ENCODE measurements around the gene KLF16. TPM values are rescaled to one million over a fixed set of nuclear protein-coding genes. Genes with fewer than 3 reads are reported as not detected.

Gene KLF16
- total RNA-seq, 4 donors from 2014 or later, result 2.4 to 3.4 (median 2.9) TPM; not detected in 1

DNA sequence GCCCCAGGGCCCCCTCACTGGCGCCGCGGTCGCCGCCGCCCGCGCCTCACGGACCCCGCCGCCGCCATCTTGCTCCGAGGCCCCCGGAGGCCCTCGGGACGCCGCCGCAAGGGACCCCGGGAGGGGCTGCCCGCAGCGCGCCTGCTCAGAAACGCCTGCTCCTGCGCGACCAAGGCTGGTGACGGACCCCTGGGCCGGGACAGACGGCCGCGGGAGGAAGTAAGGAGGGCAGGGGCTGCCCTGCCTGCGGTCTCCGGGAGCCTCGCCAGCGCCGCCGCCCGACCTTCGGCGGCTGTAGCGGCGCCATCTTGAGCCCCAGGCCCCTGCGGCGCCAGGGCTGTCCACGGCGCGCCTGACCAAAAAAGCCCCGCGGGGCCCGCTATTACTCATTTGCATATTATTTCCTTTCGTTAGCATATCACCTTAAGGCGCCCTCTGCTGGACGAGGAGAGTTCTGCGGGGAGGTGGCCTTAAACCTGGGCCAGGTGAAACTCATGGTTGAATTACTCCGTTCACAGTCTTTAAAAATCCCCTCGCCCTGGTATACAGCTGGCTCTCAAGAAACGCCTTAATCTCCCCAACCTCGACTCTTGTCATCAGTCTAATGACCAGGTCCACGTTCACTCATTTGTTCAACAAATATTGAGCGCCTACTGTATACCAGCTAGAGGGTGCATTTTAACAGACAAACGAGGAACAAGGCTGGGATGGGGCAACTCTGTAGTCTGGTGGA, 14.8 kb downstream of the KLF16 start, which contains the start of gene REXO1:
REXO1 (minus strand) TSS at position 85 of the 733 bp plus-strand sequence. CDS start 125 bp downstream, outside the sequence.
- TF ChIP-seq, protein P1, sequence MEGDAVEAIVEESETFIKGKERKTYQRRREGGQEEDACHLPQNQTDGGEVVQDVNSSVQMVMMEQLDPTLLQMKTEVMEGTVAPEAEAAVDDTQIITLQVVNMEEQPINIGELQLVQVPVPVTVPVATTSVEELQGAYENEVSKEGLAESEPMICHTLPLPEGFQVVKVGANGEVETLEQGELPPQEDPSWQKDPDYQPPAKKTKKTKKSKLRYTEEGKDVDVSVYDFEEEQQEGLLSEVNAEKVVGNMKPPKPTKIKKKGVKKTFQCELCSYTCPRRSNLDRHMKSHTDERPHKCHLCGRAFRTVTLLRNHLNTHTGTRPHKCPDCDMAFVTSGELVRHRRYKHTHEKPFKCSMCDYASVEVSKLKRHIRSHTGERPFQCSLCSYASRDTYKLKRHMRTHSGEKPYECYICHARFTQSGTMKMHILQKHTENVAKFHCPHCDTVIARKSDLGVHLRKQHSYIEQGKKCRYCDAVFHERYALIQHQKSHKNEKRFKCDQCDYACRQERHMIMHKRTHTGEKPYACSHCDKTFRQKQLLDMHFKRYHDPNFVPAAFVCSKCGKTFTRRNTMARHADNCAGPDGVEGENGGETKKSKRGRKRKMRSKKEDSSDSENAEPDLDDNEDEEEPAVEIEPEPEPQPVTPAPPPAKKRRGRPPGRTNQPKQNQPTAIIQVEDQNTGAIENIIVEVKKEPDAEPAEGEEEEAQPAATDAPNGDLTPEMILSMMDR (IDR thresholded peaks at IDR 0.05; ENCODE audit: low read depth), result no peak

DNA sequence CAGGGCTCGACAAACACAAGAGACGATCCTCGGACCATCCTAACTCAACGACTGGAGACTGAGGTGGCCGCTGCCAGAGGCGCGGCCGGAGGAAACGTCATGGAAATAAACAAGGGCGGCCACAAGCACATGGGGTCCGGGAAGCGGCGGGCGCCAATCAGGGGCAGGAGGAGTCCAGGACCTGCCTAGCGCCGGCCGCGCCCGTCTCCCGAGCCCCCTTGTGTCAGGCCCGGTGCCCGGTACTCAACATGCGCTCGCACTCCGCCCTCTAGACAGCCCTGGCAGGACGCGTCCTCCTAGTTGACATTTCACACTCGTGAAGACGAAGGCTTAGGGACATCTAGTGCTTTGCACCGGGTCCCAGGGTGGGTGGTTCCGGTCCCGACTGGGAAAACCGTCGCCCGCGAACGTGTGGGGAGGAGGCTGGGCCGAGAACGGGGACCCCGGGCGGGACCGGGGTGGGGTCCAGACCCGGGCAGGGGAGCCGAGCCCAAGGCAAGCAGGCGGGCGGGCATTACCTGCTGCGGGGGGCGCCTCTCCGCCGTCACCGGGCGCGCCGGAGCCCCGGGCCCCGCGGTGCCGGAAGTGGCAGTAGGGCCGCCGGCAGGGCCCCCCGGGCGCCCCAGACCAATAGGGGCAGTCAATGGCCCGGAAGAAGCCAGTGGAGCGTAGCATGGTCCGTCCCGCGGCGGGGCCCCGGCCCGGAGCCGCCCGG, 15.5 kb downstream of the KLF16 start:
- TF ChIP-seq, protein P1 (IDR thresholded peaks at IDR 0.05; ENCODE audit: low read depth), result no peak

DNA sequence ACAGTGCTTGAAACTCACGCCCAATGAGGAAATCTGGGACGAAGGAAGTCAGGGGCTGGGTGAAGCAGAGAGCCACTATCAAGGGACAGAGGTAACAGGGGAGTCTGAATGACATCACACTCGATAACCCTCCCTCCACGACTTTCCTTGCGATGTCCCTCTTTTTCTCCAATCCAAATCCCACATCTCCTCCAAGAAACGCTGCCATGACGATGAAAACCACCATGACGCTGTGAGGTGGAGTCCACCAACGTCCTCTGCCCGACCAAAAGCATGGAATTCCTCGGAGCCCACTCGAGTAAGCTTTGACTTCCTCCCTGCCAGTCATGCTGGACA, 16.1 kb downstream of the KLF16 start:
- TF ChIP-seq, protein P1 (IDR thresholded peaks at IDR 0.05; ENCODE audit: low read depth), result no peak

DNA sequence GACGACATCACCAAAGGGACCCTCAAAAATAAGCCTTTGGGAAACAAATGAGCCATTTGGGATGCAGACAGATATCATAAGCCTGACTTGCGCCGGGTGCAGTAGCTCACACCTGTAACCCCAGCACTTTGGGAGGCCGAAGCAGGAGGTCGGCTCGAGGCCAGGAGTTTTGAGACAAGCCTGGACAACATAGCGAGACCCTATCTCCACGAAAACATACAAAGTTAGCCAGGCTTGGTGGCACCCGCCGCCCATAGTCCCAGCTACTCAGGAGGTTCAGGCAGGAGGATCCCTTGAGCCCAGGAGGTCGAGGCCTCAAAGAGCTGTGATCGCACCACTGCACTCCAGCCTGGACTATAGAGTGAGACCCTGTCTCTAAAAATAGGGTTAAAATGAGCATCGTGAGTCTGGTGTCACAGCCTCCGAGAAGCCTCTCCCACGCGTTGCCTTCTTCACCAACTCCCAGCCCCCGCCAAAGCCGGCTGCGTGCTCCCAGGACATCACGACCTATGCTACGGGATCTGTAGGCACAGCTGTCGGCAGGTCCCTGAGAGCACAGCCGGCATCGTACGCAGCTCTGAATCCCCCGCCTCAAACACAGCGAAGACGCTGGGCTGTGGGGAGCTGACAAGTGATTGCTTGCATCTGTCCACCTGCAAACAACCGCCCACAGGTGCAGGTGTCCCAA, 16.7 kb downstream of the KLF16 start:
- TF ChIP-seq, protein P1 (IDR thresholded peaks at IDR 0.05; ENCODE audit: low read depth), result no peak

GRCh38 chr19:1845642-1846041, 17.7 kb downstream of the KLF16 start:
- TF ChIP-seq, protein P1 (IDR thresholded peaks at IDR 0.05; ENCODE audit: low read depth), result no peak

DNA sequence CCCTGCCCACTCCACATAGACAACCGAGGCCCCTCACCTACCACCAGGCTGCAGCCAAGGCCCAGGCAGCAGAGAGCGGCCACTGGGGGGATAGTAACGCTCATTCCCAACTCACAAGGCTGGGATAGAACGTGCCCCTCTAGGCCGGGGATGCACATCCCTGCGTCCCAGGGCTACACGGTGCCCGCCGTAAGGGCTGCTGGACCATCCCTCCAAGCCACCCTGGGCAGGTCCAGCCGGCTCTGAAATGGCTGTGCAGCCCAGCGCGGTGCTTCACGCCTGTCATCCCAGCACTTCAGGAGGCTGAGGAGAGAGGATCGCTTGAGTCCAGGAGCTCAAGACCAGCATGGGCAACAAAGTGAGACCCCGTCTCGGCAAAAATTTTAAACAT, 18.3 kb downstream of the KLF16 start:
- TF ChIP-seq, protein P1 (IDR thresholded peaks at IDR 0.05; ENCODE audit: low read depth), result no peak

All from subcutaneous adipose tissue (tissue), 4 donors.